ENCODE measurements around the gene GHR. TPM values are rescaled to one million over a fixed set of nuclear protein-coding genes. Genes with fewer than 3 reads are reported as not detected.

Gene GHR
- total RNA-seq, 2 donors from 2014 or later: 0.27 to 1.2 TPM

GRCh38 chr5:42521406-42521805 is 98.2 kb downstream of the GHR start:
- Histone ChIP-seq H3K9ac (ENCODE audit: extremely low read depth, low read length, poor library complexity, severe bottlenecking) (no peak overlapping the region), H3K27ac (ENCODE audit: low read depth, low read length) (no peak overlapping the region), H3K27me3 (ENCODE audit: control insufficient read depth, insufficient read depth, low read length, poor library complexity, severe bottlenecking) (no peaks in the 10 kb centered on the region), H3K36me3 (ENCODE audit: control insufficient read depth, insufficient read depth, low read length) (no peaks in the 10 kb centered on the region), H3K4me1 (ENCODE audit: control insufficient read depth, insufficient read depth, low read length) (no peaks in the 10 kb centered on the region), H3K9me3 (ENCODE audit: control insufficient read depth, low read length) (peaks cover 14% of the 10 kb centered on the region), H3K4me3 (ENCODE audit: low read length) (no peak overlapping the region)
- TF ChIP-seq CTCF (conservative IDR thresholded peaks at IDR 0.05): no peak
- WGBS, 2 experiments (ENCODE audit: insufficient coverage in 1 of 2, insufficient read length in 1 of 2): 70 to 94% methylated on average over 1 to 2 of the region's 2 CpGs
- peaks cover 20% of the 10 kb centered on the region for H3K9me3 Mint-ChIP-seq
- no peak overlapping the region for H3K4me3 Mint-ChIP-seq
- H3K4me1 Mint-ChIP-seq: peaks cover 5% of the 10 kb centered on the region
- H3K36me3 Mint-ChIP-seq (ENCODE audit: low read depth): peaks cover 3% of the 10 kb centered on the region
- H3K27me3 Mint-ChIP-seq (ENCODE audit: insufficient read depth): peaks cover 9% of the 10 kb centered on the region
- DNase-seq: no peak
- no peak overlapping the region for H3K27ac Mint-ChIP-seq

- Histone ChIP-seq H3K4me3 (ENCODE audit: low read length) (no peak overlapping the region), H3K27me3 (ENCODE audit: control insufficient read depth, insufficient read depth, low read length, poor library complexity, severe bottlenecking) (no peaks in the 10 kb centered on the region), H3K9ac (ENCODE audit: extremely low read depth, low read length, poor library complexity, severe bottlenecking) (no peak overlapping the region), H3K9me3 (ENCODE audit: control insufficient read depth, low read length) (peaks cover 28% of the 10 kb centered on the region), H3K36me3 (ENCODE audit: control insufficient read depth, insufficient read depth, low read length) (no peaks in the 10 kb centered on the region), H3K27ac (ENCODE audit: low read depth, low read length) (no peak overlapping the region), H3K4me1 (ENCODE audit: control insufficient read depth, insufficient read depth, low read length) (no peaks in the 10 kb centered on the region)
- no peak overlapping the region for H3K4me3 Mint-ChIP-seq
- peaks cover 5% of the 10 kb centered on the region for H3K27me3 Mint-ChIP-seq (ENCODE audit: insufficient read depth)
- peaks cover 3% of the 10 kb centered on the region for H3K36me3 Mint-ChIP-seq (ENCODE audit: low read depth)
- no peak for TF ChIP-seq CTCF (conservative IDR thresholded peaks at IDR 0.05)
- peaks cover 5% of the 10 kb centered on the region for H3K4me1 Mint-ChIP-seq
- no peak overlapping the region for H3K27ac Mint-ChIP-seq
- no CpG with 5 or more reads among the region's 1 CpG for WGBS, 2 experiments (ENCODE audit: insufficient coverage in 1 of 2, insufficient read length in 1 of 2)
- peaks cover 31% of the 10 kb centered on the region for H3K9me3 Mint-ChIP-seq
- DNase-seq: no peak
These were observed 99.5 kb downstream of the GHR start for GRCh38 chr5:42522783-42523182.

- Mint-ChIP-seq H3K4me1 (no peaks in the 10 kb centered on the region), H3K36me3 (ENCODE audit: low read depth) (peaks cover 3% of the 10 kb centered on the region), H3K4me3 (no peak overlapping the region), H3K27me3 (ENCODE audit: insufficient read depth) (peaks cover 9% of the 10 kb centered on the region), H3K27ac (no peak overlapping the region), H3K9me3 (peaks cover 31% of the 10 kb centered on the region)
- WGBS, 2 experiments (ENCODE audit: insufficient coverage in 1 of 2, insufficient read length in 1 of 2): 89 to 100% methylated on average over 1 of the region's 1 CpG
- Histone ChIP-seq H3K9me3 (ENCODE audit: control insufficient read depth, low read length) (peaks cover 37% of the 10 kb centered on the region), H3K4me1 (ENCODE audit: control insufficient read depth, insufficient read depth, low read length) (no peaks in the 10 kb centered on the region), H3K36me3 (ENCODE audit: control insufficient read depth, insufficient read depth, low read length) (no peaks in the 10 kb centered on the region), H3K27ac (ENCODE audit: low read depth, low read length) (no peak overlapping the region), H3K27me3 (ENCODE audit: control insufficient read depth, insufficient read depth, low read length, poor library complexity, severe bottlenecking) (no peaks in the 10 kb centered on the region), H3K4me3 (ENCODE audit: low read length) (no peak overlapping the region), H3K9ac (ENCODE audit: extremely low read depth, low read length, poor library complexity, severe bottlenecking) (no peak overlapping the region)
- no peak for TF ChIP-seq CTCF (conservative IDR thresholded peaks at IDR 0.05)
- DNase-seq: no peak
These were observed 102.9 kb downstream of the GHR start for GRCh38 chr5:42526179-42526578.
